GM21360 (cell line): ENCODE data around the gene DTX3L.

Source experiments
- ATAC-seq: cut with Tn5 transposase; IDR thresholded peaks from one replicate; pipeline ENCODE4 v1.9.1; 2021; ENCODE audit warnings: mild to moderate bottlenecking, moderate library complexity; ENCODE audit not compliant: unreplicated experiment

The DTX3L gene

GRCh38 chr3:122602011-122602710, 38.0 kb downstream of the DTX3L start:
- ATAC-seq = no peak

- ATAC-seq = no peak
Observed at GRCh38 chr3:122603056-122603455, 38.9 kb downstream of the DTX3L start.

GRCh38 chr3:122606330-122606729, 42.2 kb downstream of the DTX3L start:
- no peak for ATAC-seq

- no peak for ATAC-seq
Observed at GRCh38 chr3:122608916-122609315, 44.8 kb downstream of the DTX3L start.

- peak; percentile 95 for ATAC-seq
Observed at GRCh38 chr3:122609798-122610559, 45.8 kb downstream of the DTX3L start.

GRCh38 chr3:122612696-122613095, 48.6 kb downstream of the DTX3L start:
- no peak for ATAC-seq

- ATAC-seq = no peak
Observed at GRCh38 chr3:122615303-122615702, 51.2 kb downstream of the DTX3L start.

- ATAC-seq = no peak
Observed at GRCh38 chr3:122618614-122619013, 54.5 kb downstream of the DTX3L start.

- ATAC-seq = no peak
Observed at GRCh38 chr3:122619040-122619439, 54.9 kb downstream of the DTX3L start.

- ATAC-seq = no peak
Observed at GRCh38 chr3:122620399-122620798, 56.3 kb downstream of the DTX3L start.

- ATAC-seq = no peak
Observed at GRCh38 chr3:122621112-122621511, 57.0 kb downstream of the DTX3L start.

- no peak for ATAC-seq
Observed at GRCh38 chr3:122623031-122623829, 59.1 kb downstream of the DTX3L start.
